HG03457 (cell line): ENCODE data around the gene KIF27.
A peak's percentile ranks its signal among the peaks of the same experiment; 100 is the strongest.
"Not testable (repeated sequence)": the region's sequence is repeated elsewhere in the genome, so short reads cannot be mapped to it uniquely, and the experiment has no call there.

Experiments used
- ATAC-seq: cut with Tn5 transposase; IDR thresholded peaks from one replicate; pipeline ENCODE4 v1.9.1; 2021; ENCODE audit warnings: moderate number of reproducible peaks; ENCODE audit not compliant: unreplicated experiment

The KIF27 gene

DNA sequence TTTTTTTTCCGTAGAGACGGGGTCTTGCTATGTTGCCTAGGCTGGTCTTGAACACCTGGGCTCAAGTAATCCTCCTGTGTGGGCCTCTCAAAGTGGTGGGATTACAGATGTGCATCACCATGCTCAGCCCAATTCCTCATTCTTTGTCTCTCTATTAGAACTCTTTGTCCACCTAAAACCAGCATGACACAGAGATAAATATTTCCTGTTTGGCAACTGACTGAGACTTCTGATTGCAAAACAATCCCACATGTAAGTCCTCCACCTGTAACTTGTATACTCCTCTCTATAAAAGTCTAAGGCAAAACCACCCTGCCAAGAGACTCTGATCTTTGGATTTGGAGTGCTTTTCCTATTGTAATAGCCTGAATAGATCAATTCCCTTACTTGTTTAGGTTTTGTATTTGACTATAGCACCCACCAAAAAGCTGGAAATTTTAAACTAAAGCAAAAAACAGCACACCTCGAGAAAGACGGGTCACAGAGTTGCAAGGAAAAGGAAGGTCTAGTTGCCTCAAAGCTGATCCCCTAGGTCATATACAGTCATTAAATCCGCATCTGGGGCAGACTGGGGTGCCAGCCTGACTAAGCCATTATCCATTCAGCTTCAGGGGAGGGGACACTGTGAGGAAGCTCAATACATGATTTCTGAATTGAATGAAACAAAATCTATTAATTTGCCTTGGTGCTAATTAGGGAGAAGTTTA, 13.5 kb upstream of the KIF27 start:
- ATAC-seq = no peak

DNA sequence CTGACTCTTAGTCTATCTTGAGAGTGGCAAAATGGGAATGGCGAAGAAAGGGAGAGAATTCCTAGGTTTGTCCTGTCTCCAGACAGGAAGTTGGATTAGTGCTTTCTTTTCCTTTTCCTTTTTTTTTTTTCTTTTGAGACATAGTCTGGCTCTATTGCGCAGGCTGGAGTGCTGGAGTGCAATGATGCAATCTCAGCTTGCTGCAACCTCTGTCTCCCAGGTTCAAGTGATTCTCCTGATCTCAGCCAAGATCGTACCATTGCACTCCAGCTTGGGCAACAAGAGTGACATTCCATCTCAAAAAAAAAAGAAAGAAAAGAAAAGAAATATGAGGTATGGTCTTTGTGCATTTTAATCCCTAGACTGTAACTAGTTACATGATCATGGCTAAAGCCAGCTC, 12.6 kb upstream of the KIF27 start:
- no peak for ATAC-seq

GRCh38 chr9:83932851-83933250, 11.6 kb upstream of the KIF27 start:
- no peak for ATAC-seq

DNA sequence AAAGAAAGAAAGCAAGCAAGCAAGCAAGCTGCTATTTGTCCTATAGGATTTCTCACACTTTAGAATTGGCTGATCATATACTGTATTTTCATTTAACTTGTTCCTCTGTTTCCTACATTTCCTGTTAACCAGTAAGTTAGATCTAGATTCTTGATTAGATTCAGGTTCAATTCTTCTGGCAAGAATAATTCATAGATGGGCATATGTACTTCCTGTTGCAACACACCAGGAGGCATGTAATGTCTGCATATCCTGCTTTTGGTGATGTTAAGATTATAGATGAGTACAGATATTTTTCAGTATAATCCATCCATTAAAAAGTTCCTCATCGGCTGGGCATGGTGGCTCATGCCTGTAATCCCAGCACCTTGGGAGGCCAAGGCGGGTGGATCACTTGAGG, 10.8 kb upstream of the KIF27 start:
- no peak for ATAC-seq

DNA sequence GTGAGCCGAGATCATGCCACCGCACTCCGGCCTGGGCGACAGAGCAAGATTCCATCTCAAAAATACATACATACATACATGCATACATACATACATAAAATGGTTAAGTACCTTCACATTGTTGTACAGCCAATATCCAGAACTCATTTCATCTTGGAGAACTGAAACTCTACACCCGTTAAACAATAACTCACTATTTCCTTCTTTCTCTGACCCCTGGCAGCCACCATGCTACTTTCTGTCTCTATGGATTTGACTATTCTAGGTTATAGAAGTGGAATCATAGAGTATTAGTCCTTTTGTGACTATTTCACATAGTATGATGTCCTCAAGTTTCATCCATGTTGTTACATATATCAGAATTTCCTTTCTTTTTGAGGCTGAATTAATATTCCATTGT, 9.6 kb upstream of the KIF27 start:
- no peak for ATAC-seq

GRCh38 chr9:83927591-83927990, 6.4 kb upstream of the KIF27 start:
- ATAC-seq = no peak

- ATAC-seq = peak; percentile 17
Observed at GRCh38 chr9:83920469-83920926, 734 bp downstream of the KIF27 start.

GRCh38 chr9:83919111-83919510, 2.1 kb downstream of the KIF27 start:
- ATAC-seq = no peak

- ATAC-seq = peak; percentile 65
Observed at GRCh38 chr9:83912194-83912593, 9.0 kb downstream of the KIF27 start.

- no peak for ATAC-seq
Observed at GRCh38 chr9:83906144-83906543, 15.1 kb downstream of the KIF27 start.

GRCh38 chr9:83900615-83901014, 20.6 kb downstream of the KIF27 start:
- not testable (repeated sequence) for ATAC-seq

DNA sequence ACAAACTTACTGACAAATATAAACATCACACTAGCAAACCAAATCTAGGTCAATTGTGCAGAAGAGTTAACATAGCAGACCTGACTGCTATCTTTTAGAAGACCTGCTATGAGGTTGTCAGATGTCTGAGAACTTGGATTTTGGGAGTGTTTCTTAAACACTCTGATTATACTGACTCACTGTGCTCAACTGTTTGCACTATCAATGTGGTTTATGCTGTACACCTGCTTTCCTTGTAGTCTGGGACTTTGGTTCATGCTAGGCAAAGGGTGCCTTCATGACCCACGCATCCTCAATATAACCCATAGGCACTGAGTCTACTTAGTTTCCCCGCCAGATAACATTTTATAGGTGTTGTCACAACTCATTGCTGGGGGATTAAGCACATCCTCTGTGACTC, 26.9 kb downstream of the KIF27 start:
- not testable (repeated sequence) for ATAC-seq

DNA sequence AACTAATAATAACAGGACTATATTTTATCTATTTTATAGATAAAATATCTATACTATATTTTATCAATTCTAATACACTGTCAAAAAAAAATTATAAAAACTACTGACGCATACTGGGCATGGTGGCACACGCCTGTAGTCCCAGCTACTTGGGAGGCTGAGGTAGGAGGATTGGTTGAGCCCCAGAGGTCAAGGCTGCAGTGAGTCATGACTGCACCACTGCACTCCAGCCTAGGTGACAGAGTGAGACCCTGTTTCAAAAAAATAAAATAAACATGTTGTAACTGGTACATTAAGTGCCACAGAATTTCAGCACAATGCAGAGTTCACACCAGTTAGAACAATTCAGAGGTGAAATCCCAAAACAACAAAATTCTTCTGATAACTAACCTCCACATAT, 34.7 kb downstream of the KIF27 start:
- ATAC-seq = not testable (repeated sequence)

DNA sequence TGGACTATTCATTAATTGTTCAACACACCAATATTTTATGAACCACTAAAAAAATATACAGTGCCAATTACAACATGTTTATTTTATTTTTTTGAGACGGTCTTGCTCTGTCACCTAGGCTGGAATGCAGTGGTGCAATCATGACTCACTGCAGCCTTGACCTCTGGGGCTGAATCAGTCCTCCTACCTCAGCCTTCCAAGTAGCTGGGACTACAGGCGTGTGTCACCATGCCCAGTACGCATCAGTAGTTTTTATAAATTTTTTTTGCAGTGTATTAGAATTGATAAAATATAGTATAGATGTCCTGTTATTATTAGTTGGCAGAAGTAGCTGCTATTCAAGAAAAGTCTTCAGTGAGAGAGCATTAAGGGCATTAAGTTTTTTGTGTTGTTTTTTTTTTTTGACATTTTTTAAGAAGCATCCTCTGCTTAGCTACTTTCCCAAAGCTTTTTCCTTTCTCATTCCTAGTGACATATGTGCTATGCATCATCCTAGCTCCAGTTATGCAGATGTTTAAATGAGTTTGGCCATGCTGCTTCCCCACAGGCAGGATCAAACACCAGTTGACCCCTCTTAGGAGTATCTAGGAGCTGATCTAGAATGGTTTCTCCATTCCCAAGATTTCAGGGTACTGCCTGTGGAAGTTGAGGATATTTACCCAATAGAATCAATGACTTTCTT, 35.5 kb downstream of the KIF27 start:
- ATAC-seq = not testable (repeated sequence)

- ATAC-seq = not testable (repeated sequence)
Observed at GRCh38 chr9:83881687-83882408, 39.4 kb downstream of the KIF27 start.

DNA sequence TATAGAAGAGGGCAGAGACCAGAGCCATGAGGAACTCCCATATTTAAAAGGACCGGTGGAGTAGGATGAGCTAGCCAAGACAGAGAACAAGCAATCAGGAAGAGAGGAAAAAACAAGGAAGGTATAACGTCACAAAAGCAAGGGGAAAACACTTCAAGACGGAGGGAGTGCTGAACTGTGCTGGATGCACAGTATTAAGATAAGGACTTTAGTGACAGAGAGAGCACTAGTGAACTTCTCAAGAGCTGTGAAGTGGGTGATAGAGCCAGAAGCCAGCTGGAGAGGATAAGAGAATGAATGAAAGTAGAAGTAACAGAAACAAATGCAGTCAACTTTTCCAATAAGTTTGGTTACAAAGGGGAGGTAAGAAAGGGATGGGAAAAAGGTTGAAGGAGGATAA, 45.7 kb downstream of the KIF27 start:
- ATAC-seq = not testable (repeated sequence)

GRCh38 chr9:83849895-83850294, 71.3 kb downstream of the KIF27 start:
- ATAC-seq = not testable (repeated sequence)

GRCh38 chr9:83837070-83837643, 84.1 kb downstream of the KIF27 start:
- ATAC-seq = not testable (repeated sequence)

- not testable (repeated sequence) for ATAC-seq
Observed at GRCh38 chr9:83830426-83831071, 90.7 kb downstream of the KIF27 start.

DNA sequence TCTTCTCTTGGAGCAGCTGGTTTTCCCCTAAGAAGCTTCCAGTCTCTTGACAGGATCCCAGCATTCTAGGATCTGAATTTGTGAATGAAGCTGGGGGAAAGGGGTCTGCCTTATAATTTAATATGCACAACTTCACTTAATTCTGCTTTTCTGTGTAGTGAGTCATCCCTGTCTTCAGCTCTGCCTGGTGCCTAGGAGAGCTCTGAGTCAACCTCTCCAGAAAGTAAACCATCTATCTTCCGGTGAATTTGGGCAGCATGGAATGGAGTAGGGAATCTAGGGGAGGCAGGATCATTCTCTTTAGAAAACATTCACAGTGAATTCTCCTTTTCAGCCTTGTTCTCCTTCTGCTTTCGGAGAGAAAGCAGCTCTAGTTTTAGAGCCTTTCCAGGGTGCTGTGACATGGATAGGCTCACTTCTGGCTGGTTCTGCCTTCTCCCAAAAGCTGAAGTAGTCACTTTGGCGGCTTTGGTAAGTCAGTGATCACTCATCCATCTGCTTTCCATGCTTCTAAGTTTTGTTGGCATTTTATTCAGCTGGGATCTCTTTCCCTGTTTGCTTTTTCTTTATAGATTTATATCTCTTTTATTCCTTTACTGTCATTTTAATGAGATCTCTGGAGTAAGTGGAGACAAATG, 96.1 kb downstream of the KIF27 start:
- ATAC-seq = not testable (repeated sequence)
